NCI-H1048 (cell line): ENCODE results near the gene GNAT2.
"Not testable (repeated sequence)": the region's sequence is repeated elsewhere in the genome, so short reads cannot be mapped to it uniquely, and the experiment has no call there.

ENCODE experiments used
- DNase-seq: peaks from one replicate; lab custom pipeline; 2025; lab: John Stamatoyannopoulos, UW

Gene GNAT2

DNA sequence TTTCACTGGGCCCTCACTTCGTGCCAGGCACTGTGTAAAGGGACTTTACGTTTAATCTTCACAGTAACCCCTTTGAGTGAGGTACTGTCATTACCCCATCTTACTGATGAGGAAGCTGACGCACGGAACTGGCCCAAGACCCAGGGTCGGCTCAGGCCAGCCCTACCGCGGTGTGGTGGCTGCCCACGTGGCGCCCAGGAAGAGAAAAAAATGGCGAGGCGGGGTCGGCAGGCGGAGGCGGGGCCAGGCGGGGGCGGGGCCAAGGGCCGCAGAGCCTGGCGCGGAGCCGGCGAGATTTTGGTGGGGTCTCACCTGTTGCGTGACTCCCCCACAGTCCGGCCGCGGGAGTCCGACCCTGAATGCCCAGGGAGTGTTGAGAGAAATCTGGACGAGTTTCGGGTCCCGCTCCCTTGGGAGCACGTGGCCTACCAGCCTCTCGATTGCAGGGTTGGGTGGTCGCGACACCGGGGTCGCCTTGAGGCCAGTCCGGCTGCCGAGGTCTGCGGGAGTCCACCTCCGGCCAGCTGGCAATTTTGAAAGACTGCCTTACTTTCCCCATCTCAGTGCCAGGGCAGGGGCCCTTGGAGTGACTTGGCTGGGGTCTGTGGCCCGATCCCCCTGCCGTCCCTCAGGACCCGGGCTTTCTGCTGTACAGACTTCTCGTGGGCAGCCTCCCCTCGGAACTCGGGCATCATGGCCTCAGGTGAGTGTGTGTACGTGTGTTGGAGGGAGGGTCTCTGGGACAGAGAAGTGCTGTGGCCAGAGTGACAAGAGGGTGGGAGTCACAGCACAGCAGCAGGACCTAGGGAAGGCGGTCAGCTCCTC lies at the start of gene GNAT2, which contains the start of gene AMPD2:
Gene GNAT2 (minus strand): TSS at position 41 of the 825 bp plus-strand sequence. CDS start 6,746 bp downstream, outside the sequence.
Gene AMPD2 (plus strand): TSS at position 262 of the 825 bp plus-strand sequence. CDS start 1,339 bp downstream, outside the sequence.
- DNase-seq = no peak

DNA sequence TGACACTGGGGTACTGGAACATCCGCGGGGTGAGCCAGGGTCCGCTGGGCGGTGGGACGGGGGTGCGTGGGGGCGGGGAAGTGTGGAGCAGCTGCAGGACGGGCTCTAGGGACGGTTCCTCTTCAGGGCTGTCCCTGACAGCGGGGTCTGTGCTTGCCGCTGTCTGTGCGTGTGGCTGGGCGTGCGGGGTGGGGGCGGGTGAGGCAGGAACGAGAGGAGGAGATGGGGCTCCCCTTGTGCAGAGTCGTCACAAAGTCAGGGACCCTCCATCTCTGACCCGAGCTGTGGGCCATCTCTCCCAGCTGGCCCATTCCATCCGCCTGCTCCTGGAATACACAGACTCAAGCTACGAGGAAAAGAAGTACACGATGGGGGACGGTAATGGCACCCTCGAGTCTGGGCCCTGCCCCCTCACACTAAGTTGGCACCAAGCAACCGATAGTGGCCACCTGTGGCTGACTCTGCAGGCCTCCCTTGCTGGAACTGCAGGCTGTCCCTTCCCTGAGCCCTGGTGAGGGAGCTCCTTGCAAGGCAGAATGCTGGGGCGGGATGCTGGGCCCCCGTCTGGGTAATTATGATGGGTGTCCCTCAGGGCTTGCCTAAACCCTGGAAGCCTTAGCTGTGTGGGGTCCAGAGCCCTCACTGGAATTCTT lies 48.8 kb upstream of the GNAT2 start:
- no peak for DNase-seq

DNA sequence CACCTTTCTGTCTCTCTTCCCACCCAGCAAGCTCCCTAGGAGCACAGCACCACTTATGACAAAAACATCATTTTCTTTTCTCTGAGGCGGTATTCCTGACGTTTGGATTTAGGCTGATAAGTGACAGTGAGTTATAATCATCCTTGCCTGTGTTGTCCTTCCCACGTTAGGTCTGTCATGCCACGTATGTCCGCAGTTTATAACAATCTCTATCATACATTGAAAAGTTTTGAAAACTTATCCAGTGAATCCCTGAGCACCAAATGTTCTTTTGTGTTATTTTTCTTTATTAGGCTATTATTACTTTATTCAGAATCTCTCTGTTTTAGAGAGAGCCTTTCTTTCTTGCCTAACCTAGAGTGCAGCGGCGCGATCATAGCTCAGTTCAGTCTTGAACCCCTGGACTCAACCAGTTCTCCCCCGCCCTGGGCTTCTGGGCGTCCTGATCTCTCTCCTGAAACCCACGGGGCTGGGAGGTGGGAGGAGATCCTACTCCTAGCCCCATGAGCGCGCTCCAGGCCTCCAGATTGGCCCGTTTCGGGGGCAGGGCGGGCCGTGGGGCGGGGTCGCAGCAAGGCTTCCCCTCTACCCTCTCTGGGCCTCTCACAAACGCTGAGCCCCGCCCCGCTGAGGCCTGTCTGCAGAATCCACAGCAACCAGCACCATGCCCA lies 48.2 kb upstream of the GNAT2 start, which contains the start of gene GSTM2:
Gene GSTM2 (plus strand): TSS at position 606 of the 671 bp plus-strand sequence. CDS start 59 bp downstream, at position 665.
- DNase-seq = peak; percentile 30

DNA sequence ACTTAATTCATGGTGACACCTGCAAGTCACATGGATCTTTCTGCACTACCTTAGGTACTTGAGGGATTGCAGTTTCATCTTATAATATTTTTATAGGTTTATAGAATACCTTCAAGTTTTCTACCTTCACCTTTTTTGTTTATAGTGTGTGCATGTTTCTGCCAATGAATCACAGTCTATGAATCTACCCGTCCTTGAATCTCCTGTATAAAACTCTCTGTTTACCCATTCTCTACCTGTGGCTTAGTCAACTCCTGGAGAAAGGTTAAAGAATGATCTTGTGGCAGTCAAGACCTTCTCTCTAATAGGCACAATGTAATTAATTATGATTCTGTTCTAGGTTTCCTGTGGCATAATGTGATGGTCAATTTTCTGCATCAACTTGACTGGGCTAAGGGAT lies 45.3 kb upstream of the GNAT2 start:
- no peak for DNase-seq

DNA sequence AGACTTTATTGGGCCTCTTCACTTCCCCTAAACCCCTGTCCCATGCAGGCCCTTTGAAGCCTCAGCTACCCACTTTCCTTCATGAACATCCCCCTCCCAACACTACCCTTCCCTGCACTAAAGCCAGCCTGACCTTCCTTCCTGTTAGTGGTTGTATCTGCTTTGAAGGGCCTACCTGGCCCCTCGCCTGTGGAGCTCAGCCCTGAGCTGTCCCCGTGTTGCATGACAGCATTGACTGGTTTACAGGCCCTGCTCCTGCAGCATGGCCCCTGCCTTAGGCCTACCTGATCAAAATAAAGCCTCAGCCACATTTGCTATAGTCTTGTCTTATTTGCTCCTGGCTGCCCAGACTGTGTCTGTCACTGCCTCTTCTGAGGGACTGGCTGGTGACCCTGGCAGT lies 42.0 kb upstream of the GNAT2 start:
- DNase-seq = no peak

DNA sequence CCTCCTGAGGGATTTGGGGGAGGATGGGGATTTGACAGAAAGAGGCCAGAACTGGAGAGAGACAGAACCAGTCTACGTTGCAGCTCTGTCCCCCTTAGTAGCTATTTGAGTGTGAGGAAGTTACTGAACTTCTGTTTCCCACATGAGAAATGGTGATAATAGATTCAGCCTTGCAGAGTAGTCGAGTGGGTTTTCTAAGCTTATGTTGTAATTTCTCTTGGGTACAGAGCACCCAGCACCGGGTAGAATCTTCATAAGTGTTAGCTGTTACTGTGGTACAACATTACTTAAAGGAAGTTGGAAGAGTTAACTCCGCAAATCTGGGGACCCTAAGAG lies 41.2 kb upstream of the GNAT2 start:
- DNase-seq = not testable (repeated sequence)

DNA sequence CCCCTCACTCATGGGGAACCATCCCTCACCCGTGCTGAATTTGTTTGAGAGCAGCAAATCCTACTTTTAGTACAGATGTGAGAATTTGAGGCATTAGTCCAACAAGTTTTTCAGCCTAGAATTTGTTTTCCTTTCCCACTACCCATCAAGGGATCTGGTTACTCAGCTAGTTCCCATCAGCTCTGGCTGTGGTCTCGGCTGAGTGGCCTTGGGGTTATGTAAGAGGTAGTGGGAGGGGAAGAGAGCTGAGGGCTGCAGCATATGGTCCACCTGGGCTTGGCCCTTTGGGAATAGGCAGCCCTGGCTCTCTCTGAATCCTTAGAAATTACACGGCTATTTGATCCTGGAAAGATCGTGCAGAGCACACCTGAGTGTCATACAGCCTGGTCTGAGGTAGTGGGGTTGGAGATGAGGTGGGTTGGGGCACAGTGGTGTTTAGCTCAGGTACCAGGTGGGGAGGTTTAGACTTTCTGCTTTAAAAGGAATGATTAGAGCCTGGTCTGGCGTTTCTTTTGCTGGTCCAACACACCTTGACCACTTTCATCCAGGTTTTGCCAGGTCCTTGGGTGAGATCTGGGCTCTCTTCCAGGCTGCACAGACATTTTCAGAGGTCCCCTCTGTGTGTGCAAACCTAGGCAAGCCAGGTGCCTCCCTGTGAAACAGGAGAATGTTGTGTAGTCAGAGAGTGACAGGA lies 40.7 kb upstream of the GNAT2 start:
- no peak for DNase-seq

DNA sequence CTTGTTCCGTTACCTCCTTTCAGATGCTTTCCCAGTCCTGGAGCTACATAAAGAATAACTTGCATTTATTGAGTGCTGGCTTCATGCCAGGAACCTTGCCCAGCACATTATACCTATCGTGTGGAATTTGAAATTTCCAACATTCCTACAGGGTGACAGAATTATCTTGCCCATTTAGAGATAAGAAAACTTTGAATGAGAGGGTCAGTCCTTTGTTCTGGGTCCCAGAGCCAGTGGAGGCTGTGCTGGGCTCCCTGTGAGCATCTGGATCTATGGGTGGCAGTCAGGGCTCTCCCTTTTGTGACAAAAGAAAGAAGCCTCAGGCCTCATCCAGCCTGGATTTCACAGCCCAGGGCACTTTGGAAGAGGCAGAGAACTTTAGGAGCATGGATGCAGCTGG lies 39.7 kb upstream of the GNAT2 start:
- DNase-seq = no peak

DNA sequence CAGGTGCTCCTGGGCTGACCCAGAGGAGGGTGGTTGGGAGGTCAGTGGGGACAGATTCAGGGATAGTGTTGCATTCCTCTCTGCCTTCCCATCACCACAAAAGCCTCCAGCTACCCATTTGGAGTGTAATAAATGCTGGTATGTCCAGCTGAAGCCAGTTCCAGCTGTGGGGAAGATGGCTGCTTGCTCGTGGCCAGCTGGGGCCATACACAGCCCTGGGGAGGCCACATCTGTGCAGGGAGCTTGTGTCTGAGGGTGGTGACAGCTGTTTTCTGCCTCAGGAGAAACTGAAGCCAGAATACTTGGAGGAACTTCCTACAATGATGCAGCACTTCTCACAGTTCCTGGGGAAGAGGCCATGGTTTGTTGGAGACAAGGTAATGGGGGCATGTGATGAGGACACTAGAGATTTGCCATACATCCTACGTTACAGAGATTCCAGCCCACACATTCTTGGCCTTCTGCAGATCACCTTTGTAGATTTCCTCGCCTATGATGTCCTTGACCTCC lies 39.2 kb upstream of the GNAT2 start:
- DNase-seq = no peak

DNA sequence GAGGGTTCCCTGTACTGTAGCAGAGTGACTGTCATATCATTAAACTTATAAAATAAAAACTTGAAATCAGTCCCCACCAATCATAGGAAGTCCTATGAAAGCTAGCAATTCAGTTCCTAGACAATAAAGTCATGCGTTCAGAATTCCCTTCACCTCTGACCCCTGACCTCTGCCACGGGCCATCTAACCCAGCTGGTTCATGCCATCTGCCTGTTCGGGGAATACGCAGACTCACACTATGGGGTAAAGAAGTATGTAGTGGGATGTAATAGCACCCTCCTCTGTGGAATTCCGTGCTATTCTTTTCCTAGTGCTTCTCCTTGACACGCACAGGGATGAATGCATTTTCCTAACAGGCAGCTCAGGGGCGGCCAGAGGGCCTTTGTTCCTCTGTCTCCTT lies 38.6 kb upstream of the GNAT2 start:
- no peak for DNase-seq

DNA sequence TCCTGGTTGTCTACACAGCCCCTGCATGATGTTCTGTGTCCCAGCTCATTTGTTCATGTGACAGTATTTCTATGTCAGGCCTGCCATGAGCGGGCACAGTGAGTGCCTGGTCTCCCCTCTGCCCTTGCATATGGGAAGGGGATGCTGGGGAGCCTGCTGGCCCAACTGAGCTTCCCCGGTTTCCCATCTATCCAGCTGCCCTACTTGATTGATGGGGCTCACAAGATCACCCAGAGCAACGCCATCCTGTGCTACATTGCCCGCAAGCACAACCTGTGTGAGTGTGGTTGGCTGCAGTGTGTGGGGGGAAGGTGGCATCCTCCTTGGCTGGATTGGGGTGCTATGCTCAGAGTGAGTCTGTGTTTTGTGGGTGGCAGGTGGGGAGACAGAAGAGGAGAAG lies 38.0 kb upstream of the GNAT2 start:
- no peak for DNase-seq

DNA sequence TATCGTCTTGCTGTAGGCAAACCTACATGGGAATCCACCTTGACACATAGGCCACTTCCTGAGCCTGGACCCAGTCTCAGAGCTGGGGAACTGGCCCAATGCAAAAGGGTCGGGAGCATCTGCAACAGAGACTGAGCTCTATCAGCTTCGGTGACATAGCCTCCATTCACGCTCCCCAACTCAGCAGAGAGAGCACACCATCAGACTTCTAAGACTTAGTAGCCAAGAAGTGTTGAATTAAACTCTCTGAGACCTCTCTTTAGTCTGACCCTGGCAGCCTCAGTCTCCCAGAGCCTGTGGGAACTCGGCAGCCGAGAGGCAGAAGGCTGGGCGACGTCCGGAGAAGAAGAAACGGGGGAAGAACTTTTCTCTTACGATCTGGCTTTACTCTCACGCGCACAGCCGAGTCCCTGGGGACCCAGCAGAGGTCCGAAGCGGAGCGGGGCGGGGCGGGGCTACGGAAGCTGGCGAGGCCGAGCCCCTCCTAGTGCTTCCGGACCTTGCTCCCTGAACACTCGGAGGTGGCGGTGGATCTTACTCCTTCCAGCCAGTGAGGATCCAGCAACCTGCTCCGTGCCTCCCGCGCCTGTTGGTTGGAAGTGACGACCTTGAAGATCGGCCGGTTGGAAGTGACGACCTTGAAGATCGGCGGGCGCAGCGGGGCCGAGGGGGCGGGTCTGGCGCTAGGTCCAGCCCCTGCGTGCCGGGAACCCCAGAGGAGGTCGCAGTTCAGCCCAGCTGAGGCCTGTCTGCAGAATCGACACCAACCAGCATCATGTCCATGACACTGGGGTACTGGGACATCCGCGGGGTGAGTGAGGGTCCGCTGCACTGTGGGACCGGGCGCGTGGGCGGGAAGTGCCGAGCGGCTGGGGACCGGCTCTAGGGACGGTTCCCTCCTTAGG lies 36.5 kb upstream of the GNAT2 start, which contains the start of gene GSTM4:
Gene GSTM4 (plus strand): TSS at position 485 of the 905 bp plus-strand sequence. CDS start 291 bp downstream, at position 776.
- DNase-seq = no peak

DNA sequence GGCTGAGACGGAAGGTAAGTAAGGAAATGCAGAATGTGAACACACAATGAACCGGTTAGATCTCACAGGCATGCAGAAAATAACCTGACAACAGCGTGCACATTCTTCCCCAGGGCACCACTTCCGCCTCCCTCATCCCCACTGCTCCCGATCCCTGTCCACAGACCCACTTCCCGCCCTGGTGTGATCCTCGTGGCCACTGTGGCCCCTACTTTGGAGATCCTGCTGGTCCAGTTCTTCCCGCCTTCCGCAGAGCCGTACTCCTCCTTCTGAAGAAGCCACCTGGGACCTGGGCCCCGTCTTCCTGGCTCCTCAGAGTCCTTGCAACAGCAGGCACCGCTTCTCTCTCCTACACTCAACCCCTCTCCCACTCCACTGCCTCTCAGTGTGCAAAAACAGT lies 35.1 kb upstream of the GNAT2 start:
- no peak for DNase-seq

DNA sequence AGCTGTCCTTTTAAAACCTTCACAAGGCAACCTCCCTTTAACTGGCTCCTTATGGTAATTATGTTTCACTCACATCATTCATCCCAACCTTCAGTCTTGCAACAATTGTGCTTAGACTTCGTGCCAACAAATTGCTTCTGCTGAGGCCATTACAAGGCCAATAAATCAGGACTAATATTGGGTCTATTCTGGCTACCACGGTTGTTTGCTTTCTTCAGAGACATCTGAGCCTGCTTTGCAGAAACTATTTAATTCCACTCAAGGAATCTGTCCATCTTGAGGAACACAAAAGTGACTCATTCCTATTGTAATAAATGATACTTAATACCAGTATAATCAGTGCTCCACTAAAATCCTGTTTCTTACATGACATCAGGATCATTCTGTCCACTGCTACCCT lies 33.9 kb upstream of the GNAT2 start:
- DNase-seq = no peak

DNA sequence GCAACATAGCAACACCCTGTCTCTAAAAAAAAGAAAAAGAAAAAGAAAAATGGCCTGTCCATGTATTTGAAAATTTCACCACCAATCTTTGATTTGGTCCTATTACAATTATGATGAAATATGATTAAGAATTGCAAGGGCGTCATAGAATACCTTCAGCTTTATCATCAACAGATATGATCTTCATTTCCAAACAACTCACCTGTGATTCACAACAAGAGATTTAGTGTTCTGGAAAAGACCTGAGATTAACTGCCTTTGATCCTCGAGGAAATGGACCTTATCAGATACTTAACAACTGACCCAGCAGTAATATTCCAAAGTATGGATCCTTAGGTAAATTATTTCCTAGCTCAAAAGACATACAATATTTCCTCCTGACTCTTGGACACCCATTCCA lies 33.0 kb upstream of the GNAT2 start:
- DNase-seq = no peak

DNA sequence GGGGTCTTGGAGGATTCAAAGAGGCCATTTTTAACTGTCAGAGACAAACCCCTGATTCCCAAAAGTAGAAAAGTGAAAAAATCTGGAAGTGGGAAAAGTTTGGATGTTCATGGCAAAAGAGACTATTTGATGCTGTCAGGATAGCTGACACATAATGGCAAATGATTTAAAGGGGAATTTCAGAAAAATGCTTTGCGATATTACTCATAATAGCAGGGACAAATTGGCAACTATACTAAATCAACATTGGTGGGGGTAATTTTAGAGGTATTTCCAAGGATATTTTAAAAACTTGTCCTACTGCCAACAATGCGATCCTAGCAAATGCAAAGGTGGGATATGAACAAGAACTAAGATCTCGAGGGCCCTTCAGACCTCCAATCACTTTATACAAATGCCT lies 31.2 kb upstream of the GNAT2 start:
- DNase-seq = no peak

DNA sequence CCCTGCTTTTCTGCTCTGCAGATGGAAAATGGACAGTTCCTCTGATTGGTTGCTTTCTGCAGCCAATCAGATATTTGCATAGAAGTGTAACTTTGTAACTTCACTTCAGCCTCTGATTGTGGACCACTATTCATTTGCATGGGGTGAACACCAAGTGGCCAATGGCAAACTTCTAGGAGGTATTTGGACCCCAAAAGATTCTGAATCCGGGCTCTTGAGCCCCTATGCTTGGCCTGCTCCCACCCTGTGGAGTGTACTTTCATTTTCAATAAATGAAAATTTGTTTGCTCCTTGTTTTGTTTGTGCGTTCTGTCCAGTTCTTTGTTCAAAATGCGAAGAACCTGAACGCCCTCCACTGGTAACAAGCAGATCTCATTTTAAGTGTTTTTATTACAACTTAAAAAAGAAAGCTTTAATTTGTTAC lies 30.1 kb upstream of the GNAT2 start:
- no peak for DNase-seq

DNA sequence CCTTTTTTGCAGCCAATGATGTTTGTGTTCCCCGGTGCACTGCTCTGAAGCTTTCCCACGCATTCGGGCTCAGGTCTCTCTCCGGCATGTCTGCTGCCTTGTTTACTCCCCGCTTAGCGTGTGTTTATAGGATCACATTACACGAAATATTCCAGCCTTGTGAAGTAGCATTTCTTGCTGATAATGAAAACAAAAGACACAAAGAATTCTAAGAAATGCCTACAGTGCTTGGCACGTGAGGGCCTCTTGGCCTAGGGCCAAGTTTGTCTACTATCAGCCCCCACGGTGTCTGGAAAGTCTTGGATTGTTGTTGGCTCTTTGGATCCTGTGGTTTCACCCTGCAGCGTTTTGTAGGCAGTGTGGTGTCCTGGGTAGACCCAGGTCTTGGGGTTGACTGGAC lies 25.3 kb upstream of the GNAT2 start:
- no peak for DNase-seq

DNA sequence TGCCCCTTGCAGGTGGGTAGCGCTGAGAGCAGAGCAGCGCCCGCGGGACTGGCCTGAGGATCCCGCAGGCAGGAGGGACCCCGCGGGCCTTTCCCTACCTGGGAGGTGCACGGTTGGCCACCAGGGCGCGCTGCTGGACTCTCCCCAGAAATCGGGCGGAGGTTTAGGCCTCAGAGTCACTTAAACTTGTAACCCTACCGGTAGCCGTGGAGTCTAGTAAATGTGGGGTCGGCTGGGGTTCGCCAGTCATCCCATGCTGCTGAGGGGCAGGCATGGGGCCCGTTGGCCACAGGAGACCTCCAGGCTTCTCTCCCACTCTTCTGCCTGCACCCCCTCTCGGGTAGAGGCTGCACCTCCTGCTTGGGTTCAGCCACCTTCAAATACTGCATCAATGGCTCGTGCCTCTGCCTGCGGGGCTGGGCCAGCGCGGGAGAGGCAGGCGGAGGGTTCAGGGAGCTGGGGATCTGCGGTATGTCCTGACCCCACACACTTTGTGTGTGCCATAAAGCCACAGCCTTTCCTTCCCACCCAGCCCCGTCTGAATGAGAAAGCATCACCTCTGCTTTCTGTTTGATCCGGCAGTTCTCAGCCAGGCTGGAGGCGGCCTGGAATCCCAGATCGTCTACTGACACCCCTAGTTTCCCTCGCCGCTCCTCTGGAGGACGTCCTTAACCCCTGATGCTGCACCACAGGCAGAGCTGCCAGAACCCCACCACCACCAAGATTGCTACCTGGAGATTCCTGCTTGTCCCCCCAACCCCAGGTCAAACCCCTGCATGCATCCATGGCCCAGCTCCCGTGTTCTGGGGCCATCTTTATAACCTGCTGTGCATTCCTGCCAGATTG lies 24.2 kb upstream of the GNAT2 start:
- DNase-seq = no peak

DNA sequence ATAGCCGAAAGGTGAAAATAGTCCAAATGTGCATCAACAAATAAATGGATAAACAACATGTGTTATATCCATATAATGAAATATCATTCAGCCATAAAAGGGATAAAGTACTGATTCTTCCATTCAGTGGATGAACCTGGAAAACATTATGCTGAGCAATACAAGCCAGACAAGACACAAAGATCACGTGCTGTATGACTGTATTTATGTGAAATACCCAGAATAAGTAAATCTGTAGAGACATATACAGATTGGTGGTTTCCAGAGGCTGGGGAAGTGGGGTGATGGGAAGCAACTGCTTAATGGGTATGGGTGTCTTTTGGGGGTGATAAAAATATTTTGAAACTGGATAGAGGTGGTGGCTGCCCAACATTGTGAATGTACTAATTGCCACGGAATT lies 23.2 kb upstream of the GNAT2 start:
- DNase-seq = no peak
